SK-N-SH (cell line): Measurements from ENCODE around the gene OVAAL. TPM values are rescaled to one million over a fixed set of nuclear protein-coding genes. Genes with fewer than 3 reads are reported as not detected.

Source experiments
- CTCF ChIA-PET: fragments of 300-600, 350-600 bp; formaldehyde crosslinking; extraction: SDS; loops from one replicate; lab custom pipeline; 2021; lab: Yijun Ruan, JAX
- POLR2A ChIA-PET: fragments of 350-600 bp; sonication (Branson Sonifier 250); formaldehyde crosslinking; extraction: SDS; loops from one replicate; lab custom pipeline; 2020; ENCODE audit warnings: antibody characterized with exemption, inconsistent platforms; lab: Yijun Ruan, JAX
- DNase-seq: peaks from one replicate; pipeline ENCODE4 v3.0.0; 2012
- H2AFZ ChIP-seq: fragments of 200-600 bp; sonication (generic); 2 replicates; pipeline ENCODE4 v1.8.1; 2016; ENCODE audit warnings: antibody characterized with exemption, mild to moderate bottlenecking, low read depth
- H3F3A ChIP-seq: fragments of 200-600 bp; sonication (generic); replicated peaks from 2 replicates; pipeline ENCODE3; 2016; ENCODE audit warnings: antibody characterized with exemption, mild to moderate bottlenecking; ENCODE audit not compliant: insufficient read depth
- H3K27ac ChIP-seq, 2 experiments: fragments of 200-500 bp in 1 of 2; fragments of 200-600 bp in 1 of 2; sonication (Bioruptor generic) in 1 of 2; sonication (generic), shearing (Covaris generic) in 1 of 2; 2 replicates each; pipeline versions ENCODE4 v1.5.1 to v1.6.1; 2014 to 2016; ENCODE audit warnings: low read depth in 2 of 2, inconsistent platforms in 1 of 2, low read length in 1 of 2, mild to moderate bottlenecking in 1 of 2, mixed read lengths in 1 of 2
- H3K27me3 ChIP-seq: fragments of 200-600 bp; sonication (generic), shearing (Covaris generic); 2 replicates; pipeline ENCODE4 v1.6.1; 2016; ENCODE audit warnings: mixed run types; ENCODE audit not compliant: insufficient read depth
- H3K36me3 ChIP-seq, 2 experiments: fragments of 200-500 bp in 1 of 2; fragments of 200-600 bp in 1 of 2; sonication (Bioruptor generic) in 1 of 2; sonication (generic) in 1 of 2; replicated peaks in 1 of 2; 2 replicates each; pipeline versions ENCODE3 to v1.5.1; 2014 to 2016; ENCODE audit warnings: low read length in 1 of 2, mild to moderate bottlenecking in 1 of 2; ENCODE audit not compliant: insufficient read depth in 2 of 2, control insufficient read depth in 1 of 2
- H3K4me1 ChIP-seq, 2 experiments: fragments of 200-500 bp in 1 of 2; fragments of 200-600 bp in 1 of 2; sonication (Bioruptor generic) in 1 of 2; sonication (generic), shearing (Covaris generic) in 1 of 2; 2 replicates each; pipeline versions ENCODE4 v1.5.1 to v1.6.1; 2014 to 2016; ENCODE audit warnings: low read depth in 1 of 2, low read length in 1 of 2, mixed run types in 1 of 2; ENCODE audit not compliant: insufficient read depth in 2 of 2, control insufficient read depth in 1 of 2
- H3K4me2 ChIP-seq: fragments of 200-600 bp; sonication (generic), shearing (Covaris generic); 2 replicates; pipeline ENCODE4 v1.6.1; 2017; ENCODE audit warnings: mixed run types
- H3K4me3 ChIP-seq, 2 experiments: fragments of 200-500 bp in 1 of 2; fragments of 200-600 bp in 1 of 2; sonication (Bioruptor generic) in 1 of 2; sonication (generic), shearing (Covaris generic) in 1 of 2; 2 replicates each; pipeline versions ENCODE4 v1.5.1 to v1.8.1; 2014 to 2016; ENCODE audit warnings: low read depth in 2 of 2, inconsistent platforms in 1 of 2, low read length in 1 of 2, mild to moderate bottlenecking in 1 of 2, mixed read lengths in 1 of 2, moderate library complexity in 1 of 2
- H3K79me2 ChIP-seq: fragments of 200-600 bp; sonication (generic); 2 replicates; pipeline ENCODE4 v1.8.1; 2017; ENCODE audit warnings: mild to moderate bottlenecking; ENCODE audit not compliant: insufficient read depth
- H3K9ac ChIP-seq: fragments of 200-600 bp; sonication (generic); 2 replicates; pipeline ENCODE4 v1.6.1; 2017; ENCODE audit warnings: mixed run types
- H3K9me2 ChIP-seq: fragments of 200-600 bp; sonication (generic); 2 replicates; pipeline ENCODE4 v1.6.1; 2017; ENCODE audit warnings: mixed run types
- H3K9me3 ChIP-seq: fragments of 200-600 bp; sonication (generic); 2 replicates; pipeline ENCODE4 v1.6.1; 2017; ENCODE audit warnings: mixed run types, mild to moderate bottlenecking, moderate library complexity
- H4K20me1 ChIP-seq: fragments of 200-600 bp; sonication (generic); 2 replicates; pipeline ENCODE4 v1.6.1; 2017; ENCODE audit warnings: mild to moderate bottlenecking, mixed run types; ENCODE audit not compliant: insufficient read depth
- CHD2 ChIP-seq: fragments of 150-350 bp; IDR thresholded peaks from 2 replicates; pipeline ENCODE4 v1.6.1; 2018; ENCODE audit warnings: low read length; ENCODE audit not compliant: partially characterized antibody
- CTCF ChIP-seq: fragments of 200-600 bp; sonication (generic); IDR thresholded peaks from 2 replicates; pipeline ENCODE4 v1.6.1; 2017; ENCODE audit warnings: antibody characterized with exemption, mild to moderate bottlenecking, moderate library complexity
- EZH2phosphoT487 ChIP-seq: fragments of 200-600 bp; sonication (generic); IDR thresholded peaks from 2 replicates; pipeline ENCODE4 v1.6.1; 2017; ENCODE audit warnings: low read depth, mixed run types, mild to moderate bottlenecking, antibody characterized with exemption, moderate library complexity, borderline replicate concordance
- FOSL2 ChIP-seq: IDR thresholded peaks from 2 replicates; pipeline ENCODE4 v1.4.0; 2012; ENCODE audit warnings: low read depth, mild to moderate bottlenecking, moderate library complexity, borderline replicate concordance
- FOXM1 ChIP-seq: IDR thresholded peaks from 2 replicates; pipeline ENCODE4 v1.4.0; 2012; ENCODE audit warnings: low read depth, mild to moderate bottlenecking
- GABPA ChIP-seq: IDR thresholded peaks from 2 replicates; pipeline ENCODE4 v1.4.0; 2012; ENCODE audit warnings: low read depth, mild to moderate bottlenecking
- GATA2 ChIP-seq: sonication (generic); formaldehyde crosslinking; IDR thresholded peaks from 2 replicates; pipeline ENCODE4 v1.5.0; 2020; ENCODE audit warnings: mild to moderate bottlenecking, missing genetic modification reagents
- IRF3 ChIP-seq: fragments of 150-350 bp; IDR thresholded peaks from 2 replicates; pipeline ENCODE4 v1.6.1; 2016; ENCODE audit warnings: mild to moderate bottlenecking, low read depth, low read length
- JUND ChIP-seq: IDR thresholded peaks from 2 replicates; pipeline ENCODE4 v1.4.0; 2012
- MXI1 ChIP-seq: IDR thresholded peaks from 2 replicates; pipeline ENCODE4 v1.6.1; 2012; ENCODE audit warnings: mild to moderate bottlenecking, low read depth, low read length, improper control_type of control experiment
- NFIC ChIP-seq: IDR thresholded peaks from 2 replicates; pipeline ENCODE4 v1.4.0; 2012; ENCODE audit warnings: borderline replicate concordance
- POLR2AphosphoS5 ChIP-seq: IDR thresholded peaks from 2 replicates; pipeline ENCODE4 v1.6.1; 2012; ENCODE audit warnings: low read depth, low read length
- RAD21 ChIP-seq: IDR thresholded peaks from 2 replicates; pipeline ENCODE4 v1.6.1; 2012; ENCODE audit warnings: mild to moderate bottlenecking, low read length
- RCOR1 ChIP-seq: fragments of 150-350 bp; IDR thresholded peaks from 2 replicates; pipeline ENCODE4 v1.6.1; 2017; ENCODE audit warnings: antibody characterized with exemption, low read length
- RFX5 ChIP-seq: IDR thresholded peaks from 2 replicates; pipeline ENCODE4 v1.6.1; 2012; ENCODE audit warnings: mild to moderate bottlenecking, improper control_type of control experiment, low read length
- RXRA ChIP-seq: IDR thresholded peaks from 2 replicates; pipeline ENCODE4 v1.4.0; 2012; ENCODE audit warnings: low read depth, mild to moderate bottlenecking, borderline replicate concordance
- SMC3 ChIP-seq: IDR thresholded peaks from 2 replicates; pipeline ENCODE4 v1.6.1; 2012; ENCODE audit warnings: low read depth, low read length, improper control_type of control experiment
- TAF1 ChIP-seq: IDR thresholded peaks from 2 replicates; pipeline ENCODE4 v1.6.1; 2012; ENCODE audit warnings: low read depth, mild to moderate bottlenecking, low read length, moderate library complexity, borderline replicate concordance
- TCF12 ChIP-seq: IDR thresholded peaks from 2 replicates; pipeline ENCODE4 v1.4.0; 2012
- TEAD4 ChIP-seq: IDR thresholded peaks from 2 replicates; pipeline ENCODE4 v1.4.0; 2012; ENCODE audit warnings: mild to moderate bottlenecking, borderline replicate concordance; ENCODE audit not compliant: insufficient read depth
- USF2 ChIP-seq: fragments of 150-350 bp; IDR thresholded peaks from 2 replicates; pipeline ENCODE4 v1.6.1; 2017; ENCODE audit warnings: antibody characterized with exemption, low read length, low read depth, borderline replicate concordance
- YY1 ChIP-seq: IDR thresholded peaks from 2 replicates; pipeline ENCODE4 v1.4.0; 2012; ENCODE audit warnings: low read depth, mild to moderate bottlenecking
- WGBS: methylation state at CpG from one replicate; pipeline ENCODE4 v1.1.6; 2017; ENCODE audit warnings: low lambda C conversion rate; 5-methylcytosine and 5-hydroxymethylcytosine counted together
- polyA plus RNA-seq, 3 experiments: library from polyadenylated mRNA; depleted of rRNA; stranded (reverse); fragments of >200 nt; gene quantifications; 2 replicates each; pipeline ENCODE4 v1.2.3, GENCODE V29; 2012
- TF ChIP-seq, protein P1 (sequence below): IDR thresholded peaks from 2 replicates; pipeline ENCODE4 v1.4.0; 2012; ENCODE audit warnings: low read depth, borderline replicate concordance
- TF ChIP-seq, protein P2 (sequence below): IDR thresholded peaks from 2 replicates; pipeline ENCODE4 v1.4.0; 2012; ENCODE audit warnings: low read depth
- TF ChIP-seq, protein P3 (sequence below): IDR thresholded peaks from 2 replicates; pipeline ENCODE4 v1.4.0; 2012; ENCODE audit warnings: low read depth, borderline replicate concordance
- TF ChIP-seq, protein P4 (sequence below): IDR thresholded peaks from 2 replicates; pipeline ENCODE4; 2012

The OVAAL gene
- polyA plus RNA-seq, 1 of the 3 experiments (the other 2 are of a cell fraction): not detected

DNA sequence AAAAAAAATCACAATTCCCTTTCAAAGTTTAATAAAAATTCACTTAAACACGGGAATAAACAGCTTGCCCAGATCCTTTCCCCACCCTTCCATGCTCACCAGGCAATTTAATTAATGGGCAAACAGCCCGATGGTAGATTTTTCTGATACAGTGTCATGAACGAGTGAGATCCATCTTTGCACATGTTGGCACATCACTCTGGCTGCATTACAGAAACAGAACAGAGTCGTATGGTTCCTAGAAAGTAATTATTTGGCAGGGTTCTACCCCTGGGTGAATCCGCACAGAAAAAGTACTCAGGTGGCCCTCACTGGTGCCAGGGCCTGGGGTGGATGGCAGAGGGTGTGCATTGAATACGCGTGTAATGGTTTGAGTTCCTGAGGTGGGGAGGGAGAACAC lies 24.6 kb upstream of the OVAAL start:
- WGBS: 44% methylated on average over 7 of the region's 7 CpGs
- H3F3A ChIP-seq: no peaks in the 10 kb centered on the region
- H3K27me3 ChIP-seq: no peaks in the 10 kb centered on the region
- no peaks in the 10 kb centered on the region for H3K9me3 ChIP-seq
- H3K4me2 ChIP-seq: no peak overlapping the region
- no peak overlapping the region for H3K4me3 ChIP-seq
- H3K27ac ChIP-seq: peak overlapping the region in 1 of 2 experiments; percentile 0; a peak in 1 of 4 replicates
- no peak overlapping the region for H3K9ac ChIP-seq
- no peak overlapping the region for H2AFZ ChIP-seq
- POLR2A ChIA-PET: no interaction called here
- H3K9me2 ChIP-seq: no peaks in the 10 kb centered on the region
- H3K36me3 ChIP-seq: no peaks in the 10 kb centered on the region
- H3K79me2 ChIP-seq: no peaks in the 10 kb centered on the region
- peak; percentile 42 for DNase-seq
- CTCF ChIA-PET: interaction anchor here (0.7 to 13.0 kb wide), 17 partner anchors 10 to 608 kb away, joined by 3 to 213 read pairs (median 4); partner anchors contain the start of gene OVAAL
- H4K20me1 ChIP-seq: no peaks in the 10 kb centered on the region
- H3K4me1 ChIP-seq: peaks cover 0 to 11% of the 10 kb centered on the region in 2 experiments; a peak in 2 of 4 replicates
- TF ChIP-seq, protein P1, sequence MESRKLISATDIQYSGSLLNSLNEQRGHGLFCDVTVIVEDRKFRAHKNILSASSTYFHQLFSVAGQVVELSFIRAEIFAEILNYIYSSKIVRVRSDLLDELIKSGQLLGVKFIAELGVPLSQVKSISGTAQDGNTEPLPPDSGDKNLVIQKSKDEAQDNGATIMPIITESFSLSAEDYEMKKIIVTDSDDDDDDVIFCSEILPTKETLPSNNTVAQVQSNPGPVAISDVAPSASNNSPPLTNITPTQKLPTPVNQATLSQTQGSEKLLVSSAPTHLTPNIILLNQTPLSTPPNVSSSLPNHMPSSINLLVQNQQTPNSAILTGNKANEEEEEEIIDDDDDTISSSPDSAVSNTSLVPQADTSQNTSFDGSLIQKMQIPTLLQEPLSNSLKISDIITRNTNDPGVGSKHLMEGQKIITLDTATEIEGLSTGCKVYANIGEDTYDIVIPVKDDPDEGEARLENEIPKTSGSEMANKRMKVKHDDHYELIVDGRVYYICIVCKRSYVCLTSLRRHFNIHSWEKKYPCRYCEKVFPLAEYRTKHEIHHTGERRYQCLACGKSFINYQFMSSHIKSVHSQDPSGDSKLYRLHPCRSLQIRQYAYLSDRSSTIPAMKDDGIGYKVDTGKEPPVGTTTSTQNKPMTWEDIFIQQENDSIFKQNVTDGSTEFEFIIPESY: no peak
- no peak for TF ChIP-seq NFIC
- no peak for TF ChIP-seq IRF3
- TF ChIP-seq TAF1: no peak
- no peak for TF ChIP-seq TCF12
- TF ChIP-seq, protein P2, sequence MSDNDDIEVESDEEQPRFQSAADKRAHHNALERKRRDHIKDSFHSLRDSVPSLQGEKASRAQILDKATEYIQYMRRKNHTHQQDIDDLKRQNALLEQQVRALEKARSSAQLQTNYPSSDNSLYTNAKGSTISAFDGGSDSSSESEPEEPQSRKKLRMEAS: no peak
- no peak for TF ChIP-seq CTCF
- TF ChIP-seq FOXM1: no peak
- no peak for TF ChIP-seq EZH2phosphoT487
- peak; percentile 61 for TF ChIP-seq GATA2 (CRISPR knock-in tag)
- TF ChIP-seq GABPA: no peak
- TF ChIP-seq JUND: no peak
- TF ChIP-seq YY1: no peak
- peak; percentile 68; the same call in 1 of the 2 replicates for TF ChIP-seq RCOR1
- no peak for TF ChIP-seq TEAD4
- TF ChIP-seq POLR2AphosphoS5: no peak
- no peak for TF ChIP-seq USF2
- peak; percentile 45 for TF ChIP-seq CHD2
- TF ChIP-seq SMC3: peak; percentile 1; the same call in 1 of the 2 replicates
- no peak for TF ChIP-seq FOSL2
- no peak for TF ChIP-seq RFX5
- TF ChIP-seq, protein P3, sequence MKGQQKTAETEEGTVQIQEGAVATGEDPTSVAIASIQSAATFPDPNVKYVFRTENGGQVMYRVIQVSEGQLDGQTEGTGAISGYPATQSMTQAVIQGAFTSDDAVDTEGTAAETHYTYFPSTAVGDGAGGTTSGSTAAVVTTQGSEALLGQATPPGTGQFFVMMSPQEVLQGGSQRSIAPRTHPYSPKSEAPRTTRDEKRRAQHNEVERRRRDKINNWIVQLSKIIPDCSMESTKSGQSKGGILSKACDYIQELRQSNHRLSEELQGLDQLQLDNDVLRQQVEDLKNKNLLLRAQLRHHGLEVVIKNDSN: no peak
- no peak for TF ChIP-seq RXRA
- peak; percentile 88 for TF ChIP-seq MXI1
- peak; percentile 33; the same call in 1 of the 2 replicates for TF ChIP-seq RAD21
- TF ChIP-seq, protein P4, sequence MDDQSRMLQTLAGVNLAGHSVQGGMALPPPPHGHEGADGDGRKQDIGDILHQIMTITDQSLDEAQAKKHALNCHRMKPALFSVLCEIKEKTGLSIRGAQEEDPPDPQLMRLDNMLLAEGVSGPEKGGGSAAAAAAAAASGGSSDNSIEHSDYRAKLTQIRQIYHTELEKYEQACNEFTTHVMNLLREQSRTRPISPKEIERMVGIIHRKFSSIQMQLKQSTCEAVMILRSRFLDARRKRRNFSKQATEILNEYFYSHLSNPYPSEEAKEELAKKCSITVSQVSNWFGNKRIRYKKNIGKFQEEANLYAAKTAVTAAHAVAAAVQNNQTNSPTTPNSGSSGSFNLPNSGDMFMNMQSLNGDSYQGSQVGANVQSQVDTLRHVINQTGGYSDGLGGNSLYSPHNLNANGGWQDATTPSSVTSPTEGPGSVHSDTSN: no peak
